SK-N-SH (cell line): Measurements from ENCODE around the gene RAB6B.

Experiments used
- EP300 ChIP-seq, 2 experiments: IDR thresholded peaks; 2 replicates each; pipeline versions ENCODE4 v1.4.0 to v1.6.1; 2012; ENCODE audit warnings: borderline replicate concordance in 1 of 2, low read depth in 1 of 2, low read length in 1 of 2
- MAX ChIP-seq: IDR thresholded peaks from 2 replicates; pipeline ENCODE4 v1.4.0; 2012; ENCODE audit warnings: low read depth
- RAD21 ChIP-seq: IDR thresholded peaks from 2 replicates; pipeline ENCODE4 v1.6.1; 2012; ENCODE audit warnings: mild to moderate bottlenecking, low read length
- RXRA ChIP-seq: IDR thresholded peaks from 2 replicates; pipeline ENCODE4 v1.4.0; 2012; ENCODE audit warnings: low read depth, mild to moderate bottlenecking, borderline replicate concordance

GRCh38 chr3:133775835-133776234, 119.8 kb downstream of the RAB6B start:
- TF ChIP-seq MAX (no peak), RAD21 (no peak), RXRA (no peak), EP300 (IDR thresholded peaks at IDR 0.05; ENCODE audit: borderline replicate concordance in 1 of 2, low read depth in 1 of 2, low read length in 1 of 2) (no peak)
